Measurements from ENCODE around the gene CPT1C. TPM values are rescaled to one million over a fixed set of nuclear protein-coding genes. Genes with fewer than 3 reads are reported as not detected.

Gene CPT1C
- total and polyA plus RNA-seq, 4 donors = 0.37 to 0.75 (median 0.59) TPM

DNA sequence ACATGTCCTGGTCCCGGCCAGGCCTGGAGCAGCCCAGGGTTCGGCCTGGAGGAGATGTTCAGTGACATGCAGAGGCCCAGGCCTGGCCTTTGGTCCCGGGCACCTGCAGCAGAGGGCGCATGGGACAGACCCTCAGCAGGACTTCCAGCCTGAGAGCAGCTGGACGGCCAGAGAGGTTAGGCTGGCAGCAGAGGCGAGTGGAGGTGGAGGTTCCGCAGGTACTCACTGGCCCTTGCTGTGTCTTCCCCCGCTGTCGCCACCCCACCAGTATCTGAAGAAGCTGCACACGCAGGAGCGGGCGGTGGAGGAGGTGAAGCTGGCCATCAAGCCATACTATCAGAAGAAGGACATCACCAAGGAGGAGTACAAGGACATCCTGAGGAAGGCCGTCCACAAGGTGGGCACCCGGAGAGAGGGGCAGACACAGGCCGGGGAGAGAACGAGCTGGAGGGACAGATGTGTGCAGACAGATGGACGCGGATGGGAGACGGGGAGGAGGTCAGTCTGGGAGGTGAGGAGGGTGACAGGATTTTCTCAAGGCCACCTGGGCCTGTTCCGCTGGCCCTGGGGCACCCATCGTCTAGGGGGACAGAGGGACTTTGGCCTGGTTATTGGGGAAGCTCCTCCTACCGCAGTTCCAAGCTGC lies 33.3 kb upstream of the CPT1C start:
- no peak for TF ChIP-seq HNF4G (IDR thresholded peaks at IDR 0.05)
- TF ChIP-seq JUND (IDR thresholded peaks at IDR 0.05) = no peak
- TF ChIP-seq NR2F2 (IDR thresholded peaks at IDR 0.05) = no peak
- no peak for TF ChIP-seq FOXA1 (IDR thresholded peaks at IDR 0.05)
- no peak for TF ChIP-seq HNF4A (conservative IDR thresholded peaks at IDR 0.05)
- no peak for TF ChIP-seq RXRA (IDR thresholded peaks at IDR 0.05)
- no peak for TF ChIP-seq SP1 (IDR thresholded peaks at IDR 0.05)
- TF ChIP-seq, protein P1, sequence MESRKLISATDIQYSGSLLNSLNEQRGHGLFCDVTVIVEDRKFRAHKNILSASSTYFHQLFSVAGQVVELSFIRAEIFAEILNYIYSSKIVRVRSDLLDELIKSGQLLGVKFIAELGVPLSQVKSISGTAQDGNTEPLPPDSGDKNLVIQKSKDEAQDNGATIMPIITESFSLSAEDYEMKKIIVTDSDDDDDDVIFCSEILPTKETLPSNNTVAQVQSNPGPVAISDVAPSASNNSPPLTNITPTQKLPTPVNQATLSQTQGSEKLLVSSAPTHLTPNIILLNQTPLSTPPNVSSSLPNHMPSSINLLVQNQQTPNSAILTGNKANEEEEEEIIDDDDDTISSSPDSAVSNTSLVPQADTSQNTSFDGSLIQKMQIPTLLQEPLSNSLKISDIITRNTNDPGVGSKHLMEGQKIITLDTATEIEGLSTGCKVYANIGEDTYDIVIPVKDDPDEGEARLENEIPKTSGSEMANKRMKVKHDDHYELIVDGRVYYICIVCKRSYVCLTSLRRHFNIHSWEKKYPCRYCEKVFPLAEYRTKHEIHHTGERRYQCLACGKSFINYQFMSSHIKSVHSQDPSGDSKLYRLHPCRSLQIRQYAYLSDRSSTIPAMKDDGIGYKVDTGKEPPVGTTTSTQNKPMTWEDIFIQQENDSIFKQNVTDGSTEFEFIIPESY (IDR thresholded peaks at IDR 0.05) = no peak
- no peak for TF ChIP-seq RAD21 (IDR thresholded peaks at IDR 0.05)
- TF ChIP-seq, protein P2, sequence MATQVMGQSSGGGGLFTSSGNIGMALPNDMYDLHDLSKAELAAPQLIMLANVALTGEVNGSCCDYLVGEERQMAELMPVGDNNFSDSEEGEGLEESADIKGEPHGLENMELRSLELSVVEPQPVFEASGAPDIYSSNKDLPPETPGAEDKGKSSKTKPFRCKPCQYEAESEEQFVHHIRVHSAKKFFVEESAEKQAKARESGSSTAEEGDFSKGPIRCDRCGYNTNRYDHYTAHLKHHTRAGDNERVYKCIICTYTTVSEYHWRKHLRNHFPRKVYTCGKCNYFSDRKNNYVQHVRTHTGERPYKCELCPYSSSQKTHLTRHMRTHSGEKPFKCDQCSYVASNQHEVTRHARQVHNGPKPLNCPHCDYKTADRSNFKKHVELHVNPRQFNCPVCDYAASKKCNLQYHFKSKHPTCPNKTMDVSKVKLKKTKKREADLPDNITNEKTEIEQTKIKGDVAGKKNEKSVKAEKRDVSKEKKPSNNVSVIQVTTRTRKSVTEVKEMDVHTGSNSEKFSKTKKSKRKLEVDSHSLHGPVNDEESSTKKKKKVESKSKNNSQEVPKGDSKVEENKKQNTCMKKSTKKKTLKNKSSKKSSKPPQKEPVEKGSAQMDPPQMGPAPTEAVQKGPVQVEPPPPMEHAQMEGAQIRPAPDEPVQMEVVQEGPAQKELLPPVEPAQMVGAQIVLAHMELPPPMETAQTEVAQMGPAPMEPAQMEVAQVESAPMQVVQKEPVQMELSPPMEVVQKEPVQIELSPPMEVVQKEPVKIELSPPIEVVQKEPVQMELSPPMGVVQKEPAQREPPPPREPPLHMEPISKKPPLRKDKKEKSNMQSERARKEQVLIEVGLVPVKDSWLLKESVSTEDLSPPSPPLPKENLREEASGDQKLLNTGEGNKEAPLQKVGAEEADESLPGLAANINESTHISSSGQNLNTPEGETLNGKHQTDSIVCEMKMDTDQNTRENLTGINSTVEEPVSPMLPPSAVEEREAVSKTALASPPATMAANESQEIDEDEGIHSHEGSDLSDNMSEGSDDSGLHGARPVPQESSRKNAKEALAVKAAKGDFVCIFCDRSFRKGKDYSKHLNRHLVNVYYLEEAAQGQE (IDR thresholded peaks at IDR 0.05) = no peak
- TF ChIP-seq, protein P3, sequence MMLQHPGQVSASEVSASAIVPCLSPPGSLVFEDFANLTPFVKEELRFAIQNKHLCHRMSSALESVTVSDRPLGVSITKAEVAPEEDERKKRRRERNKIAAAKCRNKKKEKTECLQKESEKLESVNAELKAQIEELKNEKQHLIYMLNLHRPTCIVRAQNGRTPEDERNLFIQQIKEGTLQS (IDR thresholded peaks at IDR 0.05) = no peak
- no peak for TF ChIP-seq TAF1 (conservative IDR thresholded peaks at IDR 0.05)
- no peak for TF ChIP-seq EGR1 (IDR thresholded peaks at IDR 0.05; ENCODE audit: low read depth in 2 of 2)
- no peak for TF ChIP-seq YY1 (IDR thresholded peaks at IDR 0.05)
- TF ChIP-seq, protein P4, sequence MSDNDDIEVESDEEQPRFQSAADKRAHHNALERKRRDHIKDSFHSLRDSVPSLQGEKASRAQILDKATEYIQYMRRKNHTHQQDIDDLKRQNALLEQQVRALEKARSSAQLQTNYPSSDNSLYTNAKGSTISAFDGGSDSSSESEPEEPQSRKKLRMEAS (IDR thresholded peaks at IDR 0.05) = no peak
- TF ChIP-seq GABPA (IDR thresholded peaks at IDR 0.05 in 1 of 2, conservative IDR thresholded peaks at IDR 0.05 in 1 of 2) = no peak
- TF ChIP-seq, protein P5, sequence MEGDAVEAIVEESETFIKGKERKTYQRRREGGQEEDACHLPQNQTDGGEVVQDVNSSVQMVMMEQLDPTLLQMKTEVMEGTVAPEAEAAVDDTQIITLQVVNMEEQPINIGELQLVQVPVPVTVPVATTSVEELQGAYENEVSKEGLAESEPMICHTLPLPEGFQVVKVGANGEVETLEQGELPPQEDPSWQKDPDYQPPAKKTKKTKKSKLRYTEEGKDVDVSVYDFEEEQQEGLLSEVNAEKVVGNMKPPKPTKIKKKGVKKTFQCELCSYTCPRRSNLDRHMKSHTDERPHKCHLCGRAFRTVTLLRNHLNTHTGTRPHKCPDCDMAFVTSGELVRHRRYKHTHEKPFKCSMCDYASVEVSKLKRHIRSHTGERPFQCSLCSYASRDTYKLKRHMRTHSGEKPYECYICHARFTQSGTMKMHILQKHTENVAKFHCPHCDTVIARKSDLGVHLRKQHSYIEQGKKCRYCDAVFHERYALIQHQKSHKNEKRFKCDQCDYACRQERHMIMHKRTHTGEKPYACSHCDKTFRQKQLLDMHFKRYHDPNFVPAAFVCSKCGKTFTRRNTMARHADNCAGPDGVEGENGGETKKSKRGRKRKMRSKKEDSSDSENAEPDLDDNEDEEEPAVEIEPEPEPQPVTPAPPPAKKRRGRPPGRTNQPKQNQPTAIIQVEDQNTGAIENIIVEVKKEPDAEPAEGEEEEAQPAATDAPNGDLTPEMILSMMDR (IDR thresholded peaks at IDR 0.05; ENCODE audit: low read depth, low read length, missing input control) = no peak
- TF ChIP-seq FOXA2 (IDR thresholded peaks at IDR 0.05) = no peak
- Histone ChIP-seq H3K9ac (ENCODE audit: low read depth in 1 of 2, low read length in 2 of 2) (no peak overlapping the region), H3K27ac (ENCODE audit: low read depth in 1 of 2, low read length in 2 of 2) (no peak overlapping the region), H3K36me3 (ENCODE audit: control insufficient read depth in 4 of 4, insufficient read depth in 3 of 4, low read depth in 1 of 4, low read length in 3 of 4) (peaks cover 29 to 85% (median 41%) of the 10 kb centered on the region in 4 donors), H3K9me3 (ENCODE audit: control insufficient read depth in 4 of 4, low read length in 3 of 4) (no peaks in the 10 kb centered on the region), H3K4me1 (ENCODE audit: control insufficient read depth in 4 of 4, insufficient read depth in 4 of 4, low read length in 3 of 4) (no peaks in the 10 kb centered on the region), H3K4me3 (ENCODE audit: low read depth in 1 of 3, low read length in 3 of 3) (no peak overlapping the region), H3K27me3 (ENCODE audit: control insufficient read depth in 4 of 4, insufficient read depth in 4 of 4, low read length in 3 of 4) (no peaks in the 10 kb centered on the region)
- no peak for DNase-seq (ENCODE audit: low spot score)
- 93% methylated on average over 22 of the region's 22 CpGs for WGBS

Measured in liver (tissue), 9 donors.